ENCODE measurements around the gene CELSR1.
"Not testable (repeated sequence)": the region's sequence is repeated elsewhere in the genome, so short reads cannot be mapped to it uniquely, and the experiment has no call there.

CELSR1 gene

DNA sequence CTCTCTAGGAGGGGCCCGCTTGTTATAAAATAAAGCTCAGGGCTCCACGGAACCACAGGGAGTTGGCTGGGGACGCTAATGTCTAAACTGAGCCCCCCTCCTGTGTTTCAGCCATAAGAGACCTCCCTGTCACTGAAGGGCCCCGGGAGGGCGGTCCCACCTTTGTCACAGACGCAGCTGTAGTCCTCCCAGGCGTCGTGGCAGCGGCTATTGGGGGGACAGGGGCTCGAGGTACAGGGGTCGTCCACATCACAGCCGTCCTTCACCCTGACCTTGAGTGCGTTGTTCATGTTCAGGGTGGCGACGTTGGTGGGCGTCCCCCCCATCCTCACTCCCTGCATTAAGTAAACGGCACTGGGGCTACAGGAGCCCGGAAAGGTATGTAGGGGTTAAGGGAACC, 139.9 kb downstream of the CELSR1 start:
- Histone ChIP-seq H3K4me3 (ENCODE audit: low read depth in 1 of 2, low read length in 2 of 2) (no peak overlapping the region), H3K27me3 (ENCODE audit: low read depth, low read length) (no peaks in the 10 kb centered on the region), H3K27ac (ENCODE audit: low read length) (no peak overlapping the region), H3K36me3 (ENCODE audit: control insufficient read depth in 1 of 2, insufficient read depth in 2 of 2, low read length in 2 of 2) (no peaks in the 10 kb centered on the region), H3K4me1 (ENCODE audit: control insufficient read depth in 1 of 2, insufficient read depth in 2 of 2, low read length in 2 of 2) (no peaks in the 10 kb centered on the region), H3K9me3 (ENCODE audit: control insufficient read depth in 1 of 2, low read length in 2 of 2) (no peaks in the 10 kb centered on the region)

GRCh38 chr22:46397049-46397448, 140.4 kb downstream of the CELSR1 start:
- not testable (repeated sequence) for H3K4me1 ChIP-seq (ENCODE audit: control insufficient read depth in 1 of 2, insufficient read depth in 2 of 2, low read length in 2 of 2); H3K27ac ChIP-seq (ENCODE audit: low read length); H3K9me3 ChIP-seq (ENCODE audit: control insufficient read depth in 1 of 2, low read length in 2 of 2); H3K36me3 ChIP-seq (ENCODE audit: control insufficient read depth in 1 of 2, insufficient read depth in 2 of 2, low read length in 2 of 2); H3K4me3 ChIP-seq (ENCODE audit: low read depth in 1 of 2, low read length in 2 of 2); H3K27me3 ChIP-seq (ENCODE audit: low read depth, low read length)

DNA sequence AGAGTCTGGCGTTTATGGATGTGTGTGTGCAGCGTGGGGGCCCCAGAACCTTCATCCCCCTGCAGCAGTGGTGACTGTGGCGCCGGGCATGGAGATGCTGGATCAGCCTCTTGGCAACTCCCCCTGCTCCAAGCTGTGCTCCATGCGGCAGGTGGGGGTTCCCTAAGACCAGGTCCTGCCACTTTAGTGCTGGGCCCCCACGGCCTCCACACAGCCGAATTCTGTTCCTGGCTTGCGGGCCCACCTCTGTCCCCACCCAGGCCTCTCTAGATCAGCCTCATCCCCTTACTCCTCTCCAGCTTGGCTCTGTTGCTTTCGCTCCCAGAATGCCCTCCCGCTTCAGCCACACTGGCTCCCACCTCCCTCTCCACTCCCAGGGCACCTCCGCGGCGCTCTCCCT, 142.3 kb downstream of the CELSR1 start:
- Histone ChIP-seq H3K36me3 (ENCODE audit: control insufficient read depth in 1 of 2, insufficient read depth in 2 of 2, low read length in 2 of 2) (no peaks in the 10 kb centered on the region), H3K27me3 (ENCODE audit: low read depth, low read length) (no peaks in the 10 kb centered on the region), H3K4me1 (ENCODE audit: control insufficient read depth in 1 of 2, insufficient read depth in 2 of 2, low read length in 2 of 2) (no peaks in the 10 kb centered on the region), H3K9me3 (ENCODE audit: control insufficient read depth in 1 of 2, low read length in 2 of 2) (no peaks in the 10 kb centered on the region), H3K4me3 (ENCODE audit: low read depth in 1 of 2, low read length in 2 of 2) (no peak overlapping the region), H3K27ac (ENCODE audit: low read length) (no peak overlapping the region)

- Histone ChIP-seq H3K36me3 (ENCODE audit: control insufficient read depth in 1 of 2, insufficient read depth in 2 of 2, low read length in 2 of 2) (no peaks in the 10 kb centered on the region), H3K4me1 (ENCODE audit: control insufficient read depth in 1 of 2, insufficient read depth in 2 of 2, low read length in 2 of 2) (no peaks in the 10 kb centered on the region), H3K4me3 (ENCODE audit: low read depth in 1 of 2, low read length in 2 of 2) (no peak overlapping the region), H3K27ac (ENCODE audit: low read length) (no peak overlapping the region), H3K27me3 (ENCODE audit: low read depth, low read length) (no peaks in the 10 kb centered on the region), H3K9me3 (ENCODE audit: control insufficient read depth in 1 of 2, low read length in 2 of 2) (no peaks in the 10 kb centered on the region)
These were observed 142.8 kb downstream of the CELSR1 start for GRCh38 chr22:46394622-46395021.

- H3K27ac ChIP-seq (ENCODE audit: low read length), result no peak overlapping the region
- no peaks in the 10 kb centered on the region for H3K9me3 ChIP-seq (ENCODE audit: control insufficient read depth in 1 of 2, low read length in 2 of 2)
- no peak overlapping the region for H3K4me3 ChIP-seq (ENCODE audit: low read depth in 1 of 2, low read length in 2 of 2)
- no peaks in the 10 kb centered on the region for H3K4me1 ChIP-seq (ENCODE audit: control insufficient read depth in 1 of 2, insufficient read depth in 2 of 2, low read length in 2 of 2)
- no peaks in the 10 kb centered on the region for H3K36me3 ChIP-seq (ENCODE audit: control insufficient read depth in 1 of 2, insufficient read depth in 2 of 2, low read length in 2 of 2)
- no peaks in the 10 kb centered on the region for H3K27me3 ChIP-seq (ENCODE audit: low read depth, low read length)
These were observed 143.5 kb downstream of the CELSR1 start for GRCh38 chr22:46393873-46394272.

DNA sequence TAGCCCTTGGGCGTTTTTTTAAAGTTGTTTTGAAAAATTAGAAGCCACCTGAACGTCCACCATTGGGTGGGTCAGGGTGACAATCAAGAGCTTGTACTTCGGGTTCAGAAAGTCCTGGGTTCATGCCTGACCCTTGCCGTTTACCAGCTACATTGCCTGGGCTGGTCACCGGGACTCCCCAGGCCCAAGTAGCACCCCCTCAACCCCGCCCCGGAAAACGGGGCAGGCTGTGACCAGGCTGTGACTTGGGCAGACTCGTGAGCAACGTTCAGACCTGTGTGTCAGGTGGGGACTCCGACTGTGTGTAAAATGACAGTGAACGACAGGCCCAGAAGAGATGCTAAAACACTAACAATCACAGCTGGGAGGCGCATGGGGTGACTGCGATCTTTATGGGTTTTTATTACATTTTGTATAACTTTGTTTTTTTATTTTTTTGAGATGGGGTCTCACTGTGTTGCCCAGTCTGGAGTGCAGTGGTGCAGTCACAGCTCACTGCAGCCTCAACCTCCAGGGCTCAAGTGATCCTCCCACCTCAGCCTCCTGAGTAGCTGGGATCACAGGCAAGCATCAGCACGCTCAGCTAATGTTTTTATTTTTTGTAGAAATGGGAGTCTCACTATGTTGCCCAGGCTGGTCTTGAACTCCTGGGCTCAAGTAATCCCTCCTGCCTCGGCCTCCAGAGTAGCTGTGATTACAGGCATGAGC, 145.1 kb downstream of the CELSR1 start:
- no peaks in the 10 kb centered on the region for H3K9me3 ChIP-seq (ENCODE audit: control insufficient read depth in 1 of 2, low read length in 2 of 2)
- H3K4me3 ChIP-seq (ENCODE audit: low read depth in 1 of 2, low read length in 2 of 2), result no peak overlapping the region

DNA sequence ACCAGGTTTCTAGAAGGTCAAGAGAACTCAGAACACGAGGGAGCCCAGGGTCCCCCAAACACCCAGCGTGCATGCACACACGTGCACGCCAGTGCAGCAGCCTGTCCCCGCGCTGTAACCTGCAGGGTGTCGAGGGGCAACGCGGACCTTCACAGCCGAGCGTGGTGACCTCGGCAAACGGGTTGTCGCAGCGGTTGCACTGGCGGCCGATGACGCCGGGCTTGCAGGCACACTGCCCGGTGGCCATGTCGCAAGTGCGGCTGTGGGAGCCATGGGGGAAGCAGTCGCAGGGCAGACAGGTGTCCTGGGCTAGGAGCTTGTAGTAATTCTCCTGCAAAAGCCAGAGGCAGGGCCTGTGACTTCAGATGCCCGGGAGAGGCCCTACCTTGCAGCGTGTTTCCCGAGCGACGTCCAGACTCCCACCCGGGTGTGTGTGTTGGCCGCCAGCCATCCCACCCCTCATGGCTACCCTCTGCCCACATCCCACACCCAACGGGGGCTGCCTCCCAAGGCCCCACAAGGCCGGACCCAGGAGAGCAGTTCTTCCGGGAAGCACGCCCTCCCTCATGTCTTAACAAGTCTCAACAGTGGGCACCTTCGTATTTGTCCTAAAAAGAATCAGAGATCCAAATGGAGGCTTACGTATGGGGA, 145.8 kb downstream of the CELSR1 start:
- no peak overlapping the region for H3K4me3 ChIP-seq (ENCODE audit: low read depth in 1 of 2, low read length in 2 of 2)
- no peak overlapping the region for H3K27ac ChIP-seq (ENCODE audit: low read length)
- H3K4me1 ChIP-seq (ENCODE audit: control insufficient read depth in 1 of 2, insufficient read depth in 2 of 2, low read length in 2 of 2), result no peaks in the 10 kb centered on the region
- H3K36me3 ChIP-seq (ENCODE audit: control insufficient read depth in 1 of 2, insufficient read depth in 2 of 2, low read length in 2 of 2), result no peaks in the 10 kb centered on the region
- no peaks in the 10 kb centered on the region for H3K27me3 ChIP-seq (ENCODE audit: low read depth, low read length)
- H3K9me3 ChIP-seq (ENCODE audit: control insufficient read depth in 1 of 2, low read length in 2 of 2), result no peaks in the 10 kb centered on the region

More for the DNA sequence above, 145.1 kb downstream of the CELSR1 start:
- Histone ChIP-seq H3K4me1 (ENCODE audit: control insufficient read depth in 1 of 2, insufficient read depth in 2 of 2, low read length in 2 of 2) (no peaks in the 10 kb centered on the region), H3K27ac (ENCODE audit: low read length) (no peak overlapping the region), H3K27me3 (ENCODE audit: low read depth, low read length) (no peaks in the 10 kb centered on the region), H3K36me3 (ENCODE audit: control insufficient read depth in 1 of 2, insufficient read depth in 2 of 2, low read length in 2 of 2) (no peaks in the 10 kb centered on the region)

GRCh38 chr22:46390652-46391301, 146.6 kb downstream of the CELSR1 start:
- H3K9me3 ChIP-seq (ENCODE audit: control insufficient read depth in 1 of 2, low read length in 2 of 2), result no peaks in the 10 kb centered on the region
- no peaks in the 10 kb centered on the region for H3K4me1 ChIP-seq (ENCODE audit: control insufficient read depth in 1 of 2, insufficient read depth in 2 of 2, low read length in 2 of 2)
- H3K4me3 ChIP-seq (ENCODE audit: low read depth in 1 of 2, low read length in 2 of 2), result no peak overlapping the region
- no peaks in the 10 kb centered on the region for H3K27me3 ChIP-seq (ENCODE audit: low read depth, low read length)
- H3K36me3 ChIP-seq (ENCODE audit: control insufficient read depth in 1 of 2, insufficient read depth in 2 of 2, low read length in 2 of 2), result no peaks in the 10 kb centered on the region
- H3K27ac ChIP-seq (ENCODE audit: low read length), result no peak overlapping the region

DNA sequence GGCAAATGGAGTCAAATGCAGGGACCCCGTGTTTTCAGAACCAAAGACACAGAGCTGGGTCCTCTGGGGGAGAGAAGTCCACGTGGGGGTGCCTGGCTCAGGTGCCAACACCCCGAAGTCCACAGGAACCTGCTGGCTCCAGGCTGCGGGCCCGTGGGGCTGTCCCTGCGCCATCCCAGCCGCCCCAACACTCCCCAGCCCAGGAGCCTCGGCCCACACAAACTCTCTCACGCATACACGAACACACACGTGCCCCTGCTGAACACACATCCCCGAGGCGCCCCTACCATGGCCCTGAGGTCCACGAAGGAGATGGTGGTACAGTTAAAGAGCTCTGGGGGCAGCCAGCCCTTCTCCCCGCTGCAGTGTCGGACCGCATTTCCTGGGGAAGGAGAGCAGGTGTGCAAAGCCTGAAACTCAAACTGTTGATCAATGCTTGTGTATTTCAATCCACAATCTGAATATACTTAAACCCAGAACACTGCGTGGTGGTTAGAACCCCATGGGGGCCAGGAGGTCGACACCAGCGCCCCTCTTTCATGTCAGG, 147.2 kb downstream of the CELSR1 start:
- no peak overlapping the region for H3K4me3 ChIP-seq (ENCODE audit: low read depth in 1 of 2, low read length in 2 of 2)
- H3K36me3 ChIP-seq (ENCODE audit: control insufficient read depth in 1 of 2, insufficient read depth in 2 of 2, low read length in 2 of 2), result no peaks in the 10 kb centered on the region
- no peak overlapping the region for H3K27ac ChIP-seq (ENCODE audit: low read length)
- no peaks in the 10 kb centered on the region for H3K4me1 ChIP-seq (ENCODE audit: control insufficient read depth in 1 of 2, insufficient read depth in 2 of 2, low read length in 2 of 2)
- H3K9me3 ChIP-seq (ENCODE audit: control insufficient read depth in 1 of 2, low read length in 2 of 2), result no peaks in the 10 kb centered on the region
- no peaks in the 10 kb centered on the region for H3K27me3 ChIP-seq (ENCODE audit: low read depth, low read length)

DNA sequence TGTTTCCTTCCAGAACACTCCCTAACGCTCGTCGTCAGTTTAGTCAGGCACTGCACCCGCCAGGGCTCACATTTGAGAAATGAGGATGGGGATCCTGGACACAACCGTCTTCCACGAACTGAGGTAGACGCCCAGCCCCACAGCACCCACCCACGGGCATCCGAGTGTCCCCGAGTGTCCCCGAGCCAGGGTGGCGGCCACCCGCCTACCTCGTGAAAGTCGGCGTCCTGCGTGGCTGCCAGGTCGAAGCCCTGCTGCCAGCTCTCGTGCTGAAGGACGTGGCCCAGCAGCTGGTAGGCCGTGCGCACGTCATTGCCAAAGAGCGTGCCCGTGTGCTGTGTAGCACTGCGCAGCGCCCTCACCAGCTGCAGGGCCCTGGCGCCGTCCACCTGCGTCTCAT, 148.3 kb downstream of the CELSR1 start:
- Histone ChIP-seq H3K9me3 (ENCODE audit: control insufficient read depth in 1 of 2, low read length in 2 of 2) (no peaks in the 10 kb centered on the region), H3K4me3 (ENCODE audit: low read depth in 1 of 2, low read length in 2 of 2) (no peak overlapping the region), H3K27me3 (ENCODE audit: low read depth, low read length) (no peaks in the 10 kb centered on the region), H3K27ac (ENCODE audit: low read length) (no peak overlapping the region), H3K4me1 (ENCODE audit: control insufficient read depth in 1 of 2, insufficient read depth in 2 of 2, low read length in 2 of 2) (no peaks in the 10 kb centered on the region), H3K36me3 (ENCODE audit: control insufficient read depth in 1 of 2, insufficient read depth in 2 of 2, low read length in 2 of 2) (no peaks in the 10 kb centered on the region)

- H3K36me3 ChIP-seq (ENCODE audit: control insufficient read depth in 1 of 2, insufficient read depth in 2 of 2, low read length in 2 of 2), result no peaks in the 10 kb centered on the region
These were observed 148.8 kb downstream of the CELSR1 start for GRCh38 chr22:46388647-46389046.

More at GRCh38 chr22:46388647-46389046, 148.8 kb downstream of the CELSR1 start:
- Histone ChIP-seq H3K27me3 (ENCODE audit: low read depth, low read length) (no peaks in the 10 kb centered on the region), H3K4me1 (ENCODE audit: control insufficient read depth in 1 of 2, insufficient read depth in 2 of 2, low read length in 2 of 2) (no peaks in the 10 kb centered on the region), H3K9me3 (ENCODE audit: control insufficient read depth in 1 of 2, low read length in 2 of 2) (no peaks in the 10 kb centered on the region), H3K27ac (ENCODE audit: low read length) (no peak overlapping the region), H3K4me3 (ENCODE audit: low read depth in 1 of 2, low read length in 2 of 2) (no peak overlapping the region)

Data from muscle layer of duodenum (tissue), 2 donors.